Raji (cell line): ENCODE results near the gene CELSR1.

Source experiments
- POLR2A ChIP-seq: IDR thresholded peaks from 2 replicates; pipeline ENCODE4 v1.6.1; 2011; ENCODE audit warnings: low read depth, low read length, control low read depth; ENCODE audit not compliant: insufficient read depth

Gene CELSR1

DNA sequence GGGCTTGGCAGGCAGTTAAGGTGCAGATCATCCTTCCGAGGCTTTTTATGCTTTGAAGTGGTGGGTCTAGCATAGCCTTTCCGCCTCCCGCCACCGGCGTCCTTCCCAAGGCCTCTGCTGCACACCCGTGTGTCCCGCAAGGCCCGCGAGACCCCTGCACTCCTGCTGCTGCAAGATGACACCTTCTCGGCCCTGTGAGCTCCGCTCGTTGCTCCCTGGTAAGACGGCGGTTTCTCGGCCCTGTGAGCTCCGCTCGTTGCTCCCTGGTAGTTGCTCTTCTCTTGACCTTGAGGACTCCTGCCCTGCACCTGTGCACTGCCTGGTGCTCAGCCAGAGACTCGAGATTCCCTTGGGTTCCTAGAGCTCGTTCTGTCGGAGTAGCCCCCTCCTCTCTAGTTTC lies 219.8 kb downstream of the CELSR1 start:
- no peak for TF ChIP-seq POLR2A

GRCh38 chr22:46315976-46316375 lies 221.4 kb downstream of the CELSR1 start:
- TF ChIP-seq POLR2A, result no peak

GRCh38 chr22:46312056-46312455 lies 225.4 kb downstream of the CELSR1 start:
- no peak for TF ChIP-seq POLR2A
